HG03521 (cell line): Measurements from ENCODE around the gene FOXRED2.
A peak's percentile ranks its signal among the peaks of the same experiment; 100 is the strongest.
"Not testable (repeated sequence)": the region's sequence is repeated elsewhere in the genome, so short reads cannot be mapped to it uniquely, and the experiment has no call there.

ENCODE experiments used
- ATAC-seq: cut with Tn5 transposase; IDR thresholded peaks from one replicate; pipeline ENCODE4 v1.9.1; 2021; ENCODE audit warnings: mild to moderate bottlenecking, moderate library complexity; ENCODE audit not compliant: unreplicated experiment

Gene FOXRED2

DNA sequence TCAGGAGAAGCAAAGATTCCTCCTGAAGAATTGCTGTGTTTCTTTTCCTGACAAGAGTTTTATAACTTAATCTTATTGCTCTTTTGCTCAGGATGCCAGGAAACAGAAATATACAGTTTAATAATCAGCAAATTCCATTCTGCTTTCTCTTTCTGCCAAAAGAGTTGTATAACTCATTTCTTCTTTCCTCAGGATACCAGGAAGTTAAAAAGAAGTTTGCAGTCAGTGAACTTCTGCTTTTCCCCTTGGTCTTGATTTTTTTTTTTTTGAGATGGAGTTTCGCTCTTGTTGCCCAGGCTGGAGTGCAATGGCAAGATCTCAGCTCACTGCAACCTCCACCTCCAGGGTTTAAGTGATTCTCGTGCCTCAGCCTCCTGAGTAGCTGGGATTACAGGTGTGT lies 13.1 kb upstream of the FOXRED2 start:
- not testable (repeated sequence) for ATAC-seq

DNA sequence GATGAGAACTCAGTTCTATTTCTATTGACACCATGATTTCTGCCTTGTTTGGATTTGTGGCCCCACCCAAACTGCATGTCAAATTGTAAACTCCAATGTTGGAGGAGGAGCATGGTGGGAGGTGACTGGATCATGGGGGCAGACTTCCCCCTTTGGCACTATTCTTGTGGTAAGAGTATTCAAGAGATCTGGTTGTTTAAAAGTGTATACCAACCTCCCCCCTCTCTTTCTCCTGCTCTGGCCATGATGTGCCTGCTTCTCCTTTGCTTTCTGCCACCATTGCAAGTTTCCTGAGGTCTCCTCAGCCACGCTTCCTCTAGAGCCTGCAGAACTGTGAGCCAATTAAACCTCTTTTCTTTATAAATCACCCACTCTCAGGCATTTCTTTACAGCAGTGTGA lies 7.9 kb upstream of the FOXRED2 start:
- no peak for ATAC-seq

DNA sequence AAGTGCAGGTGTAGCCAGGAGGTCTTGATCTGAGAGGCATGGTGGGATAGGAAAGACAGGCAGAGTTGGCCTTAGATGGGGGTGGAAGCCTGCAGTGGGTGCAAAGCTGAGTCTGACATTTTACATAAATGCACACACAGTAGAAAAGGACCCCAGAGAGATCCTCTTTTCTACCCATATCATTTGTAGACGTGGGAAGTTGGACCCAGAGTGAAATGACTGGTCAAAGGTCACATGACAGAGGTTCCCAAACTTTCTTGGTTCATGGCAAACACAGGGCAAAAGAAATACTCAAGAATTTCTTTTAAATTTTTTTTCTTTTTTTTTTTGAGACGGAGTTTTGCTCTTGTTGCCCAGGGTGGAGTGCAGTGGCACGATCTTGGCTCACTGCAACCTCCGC lies 6.2 kb upstream of the FOXRED2 start:
- no peak for ATAC-seq

DNA sequence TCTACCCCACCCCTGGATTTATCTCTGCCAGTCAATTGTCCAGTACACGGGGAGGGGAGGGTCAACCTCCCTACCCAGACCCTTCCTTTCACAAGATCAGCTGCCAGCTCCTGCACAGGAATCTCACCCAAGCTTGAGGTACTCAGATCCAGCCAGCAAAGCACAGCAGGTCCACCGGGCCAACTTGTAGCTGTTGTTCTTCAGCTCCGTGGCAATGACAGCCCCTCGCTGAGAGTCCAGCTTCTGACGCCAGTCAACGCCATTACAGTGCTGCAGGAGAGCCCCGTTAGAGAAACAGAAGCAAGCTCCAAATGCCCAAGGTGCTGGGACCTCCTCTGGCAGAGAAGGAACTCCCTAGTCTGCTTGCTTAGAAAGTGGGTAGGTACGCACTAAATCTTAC lies 5.5 kb upstream of the FOXRED2 start:
- no peak for ATAC-seq

DNA sequence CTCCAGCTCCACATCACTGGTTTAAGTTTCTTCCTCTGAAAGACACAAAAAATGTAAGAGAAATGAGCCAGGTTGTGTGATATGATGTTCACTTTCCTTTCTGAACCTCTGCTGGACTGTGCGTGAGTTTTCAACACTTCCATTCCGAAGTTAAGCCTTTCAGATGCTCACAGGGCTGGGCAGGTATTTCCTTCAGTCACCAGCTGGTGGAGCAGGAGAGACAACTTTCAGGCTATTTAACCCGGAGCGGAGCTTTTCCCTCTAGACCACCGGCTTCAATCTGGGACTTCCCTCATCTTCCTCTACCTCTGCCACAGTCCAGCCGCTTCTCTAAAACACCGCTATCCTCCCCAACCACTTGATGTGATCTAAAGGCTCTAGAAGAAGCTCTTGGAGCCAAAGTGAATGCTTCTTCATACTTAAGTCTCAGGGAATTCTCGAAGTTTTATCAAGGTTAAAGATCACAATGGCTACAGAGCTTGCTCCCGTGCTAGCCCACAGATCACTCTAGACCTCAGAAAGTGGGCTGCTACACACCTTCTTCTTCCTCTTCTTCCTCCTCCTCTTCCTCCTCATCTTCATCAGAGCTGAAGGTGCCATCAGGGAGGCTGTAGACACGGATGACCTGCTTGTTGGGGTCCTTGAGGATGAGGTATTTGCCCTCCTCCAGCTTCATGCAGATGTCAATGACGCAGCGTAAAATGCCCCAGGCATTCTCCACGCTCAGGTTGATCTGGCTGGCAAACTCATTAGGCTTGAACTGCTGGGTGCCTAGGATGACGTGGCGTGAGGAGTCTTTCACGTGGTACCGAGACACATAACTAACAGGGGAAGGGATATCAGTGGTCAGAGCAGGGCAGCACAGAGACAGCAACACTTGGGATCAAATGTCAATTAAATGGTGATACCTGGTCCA lies 4.4 kb upstream of the FOXRED2 start:
- no peak for ATAC-seq

DNA sequence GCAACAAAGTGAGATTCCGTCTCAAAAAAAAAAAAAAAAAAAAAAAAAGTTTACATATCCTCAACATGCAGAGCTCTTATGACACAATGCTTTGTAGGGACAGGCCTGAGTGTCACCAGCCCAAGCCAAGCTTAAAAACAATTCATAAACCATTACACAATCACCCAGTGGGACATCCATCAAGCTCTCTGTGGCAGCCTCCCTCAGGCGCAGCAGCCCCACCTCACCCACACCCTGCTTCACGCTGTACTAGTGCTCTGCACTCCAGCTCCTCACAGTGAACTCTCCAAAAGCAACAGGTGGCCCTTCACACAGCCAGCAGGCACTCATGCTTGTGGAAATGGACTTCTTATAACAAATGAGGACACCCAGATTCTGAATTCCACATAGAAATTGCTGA lies 3.5 kb upstream of the FOXRED2 start:
- no peak for ATAC-seq

DNA sequence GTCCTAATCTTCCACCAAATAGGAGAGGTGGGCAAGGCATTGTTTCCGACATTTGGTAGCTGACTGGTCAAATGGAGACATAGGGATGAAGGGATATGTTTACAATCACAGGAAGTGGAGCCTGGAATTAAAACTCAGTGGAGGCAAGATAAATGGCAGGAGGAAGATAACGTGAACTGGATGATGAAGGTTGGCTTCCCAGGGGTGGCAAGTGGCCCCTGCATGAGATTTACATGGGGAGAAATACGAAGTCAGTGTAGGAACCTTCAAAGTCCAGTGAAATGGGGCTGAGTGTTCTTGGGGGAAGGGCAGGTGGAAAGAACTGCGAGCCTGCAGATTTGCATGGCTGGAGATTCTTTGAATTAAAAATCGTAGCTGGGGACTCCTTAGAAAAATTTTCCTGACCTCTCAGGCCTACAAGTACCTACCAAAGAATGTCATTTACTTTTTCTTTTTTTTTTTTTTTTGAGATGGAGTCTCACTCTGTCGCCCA lies 724 bp upstream of the FOXRED2 start:
- ATAC-seq, result no peak

DNA sequence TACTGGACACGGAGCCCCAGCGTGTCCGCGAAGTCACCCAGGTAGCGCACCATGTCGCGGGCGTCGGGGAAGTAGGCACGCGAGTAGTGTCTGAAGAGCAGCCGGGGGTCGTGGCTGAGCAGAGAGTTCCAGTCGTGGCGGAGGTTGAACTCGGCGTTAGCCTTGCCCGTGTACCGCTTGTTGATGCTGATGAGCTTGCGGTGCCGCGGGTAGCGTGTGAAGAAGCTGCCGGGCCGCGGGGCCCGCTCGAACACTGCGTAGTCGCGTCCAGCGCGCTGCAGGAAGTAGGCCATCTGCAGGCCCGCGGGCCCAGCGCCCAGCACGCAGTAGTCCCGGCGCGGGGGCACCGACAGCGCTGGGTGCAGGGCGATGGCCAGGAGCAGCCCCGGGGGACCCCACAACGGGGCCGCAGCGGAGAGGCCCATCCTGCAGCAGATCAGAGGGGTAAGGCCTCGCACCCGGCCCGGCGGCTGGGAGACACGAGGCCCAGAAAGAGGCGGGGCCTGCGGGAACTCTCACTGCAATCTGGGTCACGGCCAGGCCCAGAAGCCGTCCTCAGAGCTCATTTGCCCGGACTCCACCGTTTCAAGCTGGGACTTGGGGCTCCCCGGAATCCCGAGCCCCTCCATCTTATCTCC lies 723 bp downstream of the FOXRED2 start:
- ATAC-seq, result no peak

DNA sequence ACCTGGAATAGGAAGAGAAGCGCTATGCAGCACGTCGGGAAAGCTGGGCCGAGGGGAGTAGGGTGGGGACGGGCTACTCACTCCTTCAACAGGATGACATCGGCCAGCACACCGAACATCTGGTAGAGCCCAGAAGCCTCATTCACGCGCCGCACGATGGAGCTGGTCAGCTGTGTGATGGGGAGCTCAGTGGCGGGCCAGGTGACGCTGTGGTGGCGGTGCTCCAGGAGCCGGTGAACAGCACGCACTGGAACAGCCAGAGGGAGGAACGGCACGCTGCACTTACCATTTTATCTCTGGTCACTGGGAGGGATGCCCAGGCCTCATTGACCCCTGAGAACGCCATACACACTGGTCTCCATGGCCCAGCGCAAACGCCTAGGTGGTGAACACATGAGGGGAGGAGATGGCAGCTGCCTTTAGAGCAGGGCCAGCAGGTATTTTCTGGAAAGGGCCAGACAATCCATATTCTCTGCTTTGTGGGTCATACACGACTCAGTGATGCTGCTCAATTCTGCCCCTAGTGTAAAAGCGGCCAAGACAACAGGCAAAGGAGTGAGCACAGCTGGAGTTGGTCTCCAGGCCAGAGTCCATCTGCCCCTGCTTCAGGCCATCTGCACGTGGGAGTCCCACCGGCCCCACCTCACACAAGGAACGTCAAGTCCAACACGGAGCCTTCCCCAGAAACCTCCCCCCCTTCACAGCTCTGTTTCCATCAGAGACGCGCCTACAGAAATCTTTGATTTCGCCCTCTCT lies 8.8 kb downstream of the FOXRED2 start:
- no peak for ATAC-seq

DNA sequence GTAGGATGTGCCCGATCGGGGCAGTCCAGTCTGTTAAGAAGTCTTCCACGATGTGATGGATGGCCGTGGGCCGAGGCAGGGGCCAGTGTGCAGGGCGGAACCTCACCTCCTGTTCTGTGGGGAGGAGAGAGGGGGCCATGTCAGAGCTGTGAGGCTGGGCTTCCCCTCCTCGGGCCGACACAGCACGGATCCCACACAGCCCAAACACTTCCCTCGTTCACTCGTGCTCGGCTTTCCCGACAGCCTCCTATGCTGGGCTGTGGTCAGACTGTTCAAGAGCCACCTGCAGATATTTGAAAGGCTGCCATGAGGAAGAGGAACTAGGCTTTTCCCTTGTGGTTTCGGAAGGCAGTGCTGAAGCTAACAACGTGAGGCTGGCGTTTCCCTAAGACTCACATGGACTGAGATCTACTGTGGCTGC lies 13.1 kb downstream of the FOXRED2 start:
- no peak for ATAC-seq

DNA sequence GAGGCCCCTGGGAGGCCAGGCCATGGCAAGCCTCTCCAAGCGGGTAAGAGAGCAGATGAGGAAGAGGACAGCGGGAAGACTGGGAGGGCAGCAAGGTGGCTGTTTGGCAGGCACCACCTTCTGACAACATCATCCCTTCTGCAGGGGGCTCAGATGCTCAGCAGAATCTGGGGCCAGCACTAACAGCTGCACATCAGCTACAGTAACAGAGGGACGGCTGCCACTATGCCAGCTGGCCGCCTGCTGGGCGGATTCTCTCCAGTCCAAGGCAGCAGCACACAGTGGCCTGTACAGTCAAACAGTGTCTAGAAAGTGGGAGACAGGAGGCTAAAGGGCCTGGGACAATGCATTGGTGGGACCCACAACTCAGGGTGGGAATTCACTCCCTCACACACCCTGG lies 14.7 kb downstream of the FOXRED2 start:
- ATAC-seq, result no peak

DNA sequence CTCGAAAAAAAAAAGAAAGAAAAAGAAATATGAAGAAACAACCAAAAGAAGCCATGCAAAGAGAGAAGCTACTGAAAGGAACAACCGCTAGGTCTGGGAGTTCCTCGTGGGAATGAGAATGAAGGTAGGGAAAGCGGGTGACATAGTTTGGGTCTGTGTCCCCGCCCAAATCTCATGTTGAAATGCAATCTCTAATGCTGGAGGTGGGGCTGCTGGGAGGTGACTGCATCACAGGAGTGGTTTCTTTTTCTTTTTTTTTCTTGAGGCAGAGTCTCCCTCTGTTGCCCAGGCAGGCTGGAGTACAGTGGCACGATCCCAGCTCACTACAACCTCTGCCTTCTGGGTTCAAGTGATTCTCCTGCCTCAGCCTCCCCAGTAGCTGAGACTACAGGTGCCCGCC lies 15.7 kb downstream of the FOXRED2 start:
- no peak for ATAC-seq

DNA sequence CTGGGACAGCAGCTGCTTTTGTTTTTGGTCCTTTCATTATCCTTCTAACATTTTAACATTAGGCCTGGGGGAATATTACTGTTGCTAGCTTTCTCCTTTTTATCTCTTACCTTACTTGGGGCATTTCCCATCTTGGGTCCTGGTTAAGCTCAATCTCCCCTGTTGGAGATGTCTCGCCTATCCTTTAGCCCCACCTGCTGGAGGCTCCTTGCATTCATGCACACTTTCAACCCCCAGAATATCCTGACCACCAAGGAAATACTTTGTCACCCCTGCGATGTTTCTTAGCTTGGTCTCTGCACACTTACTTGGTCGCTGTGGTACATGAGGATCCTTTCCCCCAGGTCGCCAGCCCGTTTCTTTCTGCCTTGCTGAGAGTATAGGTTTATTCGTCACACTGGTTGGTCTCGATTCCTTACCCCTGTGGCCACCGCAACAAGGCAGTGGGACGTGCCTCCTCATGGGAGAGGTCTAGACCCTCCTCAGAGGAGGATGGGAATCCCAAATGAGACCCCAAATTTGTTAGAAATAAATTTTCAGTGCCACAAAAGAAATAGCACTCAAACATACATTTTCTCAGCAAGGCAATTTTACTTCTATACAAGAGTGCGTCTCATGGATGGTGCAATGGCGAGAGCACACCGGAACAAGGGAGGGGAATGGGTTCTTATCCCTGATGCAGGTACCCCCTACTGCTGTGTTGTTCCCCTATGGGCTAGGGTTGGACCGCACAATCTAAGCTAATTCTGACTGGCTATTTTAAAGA lies 20.0 kb downstream of the FOXRED2 start:
- no peak for ATAC-seq

DNA sequence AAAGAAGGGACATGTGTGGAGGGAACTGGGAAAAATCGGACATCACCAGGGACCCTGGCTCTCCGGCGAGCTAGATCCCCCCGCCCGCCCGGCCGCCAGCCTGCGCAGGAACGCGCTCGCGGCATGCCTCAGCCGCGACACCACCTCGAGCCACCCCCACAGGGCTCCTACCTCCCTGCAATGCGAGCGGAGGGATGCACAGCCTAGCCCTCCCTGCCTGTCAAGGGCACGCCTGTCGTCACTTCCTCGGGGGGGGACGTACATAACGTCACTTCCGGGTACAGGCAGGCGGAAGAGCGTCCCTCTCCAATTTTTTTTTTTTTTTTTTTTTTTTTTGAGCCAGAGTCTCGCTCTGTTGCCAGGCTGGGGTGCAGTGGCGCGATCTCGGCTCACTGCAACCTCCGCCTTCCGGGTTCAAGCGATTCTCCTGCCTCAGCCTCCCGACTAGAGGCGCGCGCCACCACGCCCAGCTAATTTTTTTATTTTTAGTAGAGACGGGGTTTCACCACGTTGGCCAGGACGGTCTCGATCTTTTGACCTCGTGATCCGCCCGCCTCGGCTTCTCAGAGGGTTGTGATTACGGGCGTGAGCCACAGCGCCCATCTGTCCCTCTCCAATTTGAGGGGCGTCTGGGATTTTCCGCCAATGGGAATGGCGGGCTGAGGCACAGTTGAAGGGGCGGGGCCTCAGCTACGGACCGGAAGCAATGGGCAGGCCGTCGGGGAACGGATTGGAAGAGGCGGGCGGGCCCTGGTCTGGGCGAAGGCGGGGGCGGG lies 25.3 kb downstream of the FOXRED2 start, which contains the start of gene TXN2:
TSS of gene TXN2 (minus strand) at position 248 of the 776 bp plus-strand sequence. CDS start 803 bp downstream, outside the sequence.
- ATAC-seq, result peak; percentile 84

DNA sequence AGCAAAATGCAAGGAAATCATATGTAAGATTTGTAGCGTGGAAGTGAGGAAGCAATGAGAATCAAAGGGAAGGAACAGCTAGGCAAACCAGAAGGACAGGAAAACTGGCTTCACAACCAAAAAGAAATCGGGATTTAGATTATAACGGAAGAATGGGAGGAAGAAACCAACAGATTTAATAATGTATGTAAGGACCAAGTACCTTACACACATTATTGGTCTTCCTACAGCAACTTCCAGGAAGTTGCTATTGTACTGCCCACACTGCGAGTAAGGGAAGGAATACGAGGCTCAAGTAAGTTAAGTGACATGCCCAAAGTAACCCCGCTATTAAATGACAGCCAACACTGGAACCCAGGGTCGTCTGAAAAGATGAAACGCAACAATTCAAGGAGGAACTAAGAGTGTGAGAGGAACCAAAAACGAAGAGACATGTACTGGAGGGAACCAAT lies 25.9 kb downstream of the FOXRED2 start:
- no peak for ATAC-seq

DNA sequence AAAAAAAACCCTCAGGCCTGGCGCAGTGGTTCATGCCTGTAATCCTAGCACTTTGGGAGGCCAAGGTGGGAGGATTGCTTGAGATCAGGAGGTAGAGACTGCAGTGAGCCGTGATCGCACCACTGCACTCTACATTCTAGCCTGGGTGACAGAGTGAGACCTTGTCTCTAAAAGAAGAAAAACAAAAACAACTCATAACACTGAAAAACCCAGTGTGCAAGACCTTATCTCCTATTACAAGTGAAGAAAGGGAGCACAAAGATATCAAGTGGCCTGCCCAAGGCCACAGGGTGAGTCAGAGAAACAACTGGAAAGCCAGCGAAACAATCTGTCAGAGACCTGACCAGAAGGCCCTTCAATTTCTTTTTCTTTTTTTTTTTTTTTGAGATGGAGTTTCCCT lies 27.9 kb downstream of the FOXRED2 start:
- ATAC-seq, result no peak

DNA sequence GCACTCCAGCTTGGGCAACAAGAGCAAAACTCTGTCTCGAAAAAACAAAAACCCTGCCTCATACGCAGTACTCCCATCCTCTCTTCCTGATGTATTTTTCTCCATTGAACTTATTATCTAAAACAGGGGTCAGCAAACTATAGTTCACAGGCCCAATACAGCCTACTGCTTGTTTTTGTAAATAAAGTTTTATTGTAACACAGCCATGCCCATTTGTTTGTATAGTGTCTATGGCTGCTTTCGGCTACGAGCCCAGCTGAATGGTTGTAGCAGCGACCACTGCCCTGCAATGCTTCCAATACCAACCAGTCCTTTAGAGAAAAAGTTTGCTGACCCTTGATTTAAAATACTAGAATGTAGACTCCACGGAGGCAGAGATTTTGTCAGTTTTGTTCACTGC lies 31.5 kb downstream of the FOXRED2 start:
- no peak for ATAC-seq

DNA sequence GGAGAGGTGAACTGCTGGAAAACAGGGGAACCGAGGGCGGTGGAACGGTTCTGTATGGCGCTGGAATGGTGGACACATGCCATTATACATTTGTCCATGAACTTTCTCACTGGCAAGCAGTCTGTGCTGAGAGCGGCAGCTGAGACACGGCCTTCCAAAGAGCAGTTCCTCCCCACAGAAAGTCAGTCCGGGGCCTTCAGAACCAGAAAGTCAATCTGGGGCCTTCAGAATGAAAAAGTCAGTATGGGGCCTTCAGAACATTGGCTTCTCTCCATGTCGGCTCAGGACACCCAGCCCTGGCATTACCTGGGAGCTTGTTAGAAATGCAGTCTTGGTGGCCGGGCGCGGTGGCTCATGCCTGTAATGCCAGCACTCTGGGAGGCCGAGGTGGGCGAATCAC lies 34.2 kb downstream of the FOXRED2 start:
- ATAC-seq, result no peak

DNA sequence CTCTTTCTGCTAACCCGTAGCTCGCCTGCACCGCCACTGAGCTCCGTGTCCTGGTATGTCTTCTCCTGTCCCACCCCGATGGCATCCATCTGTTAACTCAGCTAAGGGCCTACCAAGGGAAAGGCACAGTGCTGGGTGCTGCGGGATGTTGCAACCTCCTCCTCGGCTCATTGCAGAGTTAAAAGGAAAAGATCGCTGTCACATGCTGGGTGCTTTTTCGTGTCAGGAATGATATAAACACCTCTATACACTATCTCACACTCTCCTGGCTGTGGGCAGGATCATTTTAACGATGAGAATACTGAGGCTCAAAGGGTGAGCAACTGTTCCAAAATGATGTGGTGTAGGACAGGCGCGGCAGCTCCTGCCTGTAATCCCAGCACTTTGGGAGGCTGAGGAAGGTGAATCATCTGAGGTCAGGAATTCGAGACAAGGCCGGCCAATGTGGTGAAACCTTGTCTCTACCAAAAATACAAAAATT lies 35.5 kb downstream of the FOXRED2 start:
- no peak for ATAC-seq

DNA sequence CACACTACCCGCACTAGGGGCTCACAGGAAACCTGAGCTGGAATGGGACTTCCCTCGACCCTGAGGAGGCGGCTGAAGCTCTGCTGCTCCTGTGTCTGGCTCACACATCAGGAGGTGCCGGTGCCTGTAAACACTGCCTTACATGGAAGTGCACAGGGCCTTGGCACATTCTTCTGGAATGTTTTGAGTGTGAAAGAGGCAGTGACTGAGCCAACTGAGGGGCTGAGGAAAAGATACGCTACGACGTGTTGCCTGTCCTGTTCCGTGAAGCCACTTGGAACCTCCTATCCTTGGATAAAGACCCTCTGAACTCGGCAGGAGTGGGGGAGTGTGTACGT lies 35.9 kb downstream of the FOXRED2 start:
- ATAC-seq, result no peak
